ENCODE measurements around the gene HEXIM1.

DNA sequence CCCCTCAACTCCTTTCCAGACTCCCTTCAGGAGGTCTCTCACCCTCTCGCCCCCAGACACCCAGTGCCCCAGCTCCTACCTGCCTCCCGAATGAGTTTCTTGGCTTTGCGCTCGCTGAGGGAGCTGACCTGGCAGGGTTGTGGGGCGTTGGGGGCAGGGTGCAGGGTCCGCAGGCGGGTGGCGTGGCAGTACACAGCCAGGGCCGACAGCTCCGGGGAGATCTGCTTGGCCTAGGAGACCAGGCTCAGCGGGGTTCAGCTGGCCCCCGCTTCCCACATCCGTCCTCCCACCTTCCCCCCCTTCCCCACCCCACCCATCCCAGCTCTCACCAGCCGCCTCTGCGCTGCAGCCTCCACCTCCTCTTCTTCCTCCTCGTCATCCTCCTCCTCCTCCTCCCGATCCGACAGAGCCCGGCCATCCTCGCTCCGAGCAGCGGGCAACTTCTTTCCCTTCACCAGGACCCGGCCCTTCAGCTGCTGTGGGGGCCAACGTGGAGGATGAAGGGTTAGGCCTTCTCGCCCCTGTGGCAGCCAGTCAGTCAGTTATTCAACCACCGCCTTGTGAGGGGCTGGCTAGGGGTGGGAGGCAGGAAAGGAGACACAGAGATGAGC lies 33.2 kb upstream of the HEXIM1 start:
- TF ChIP-seq, protein P1, sequence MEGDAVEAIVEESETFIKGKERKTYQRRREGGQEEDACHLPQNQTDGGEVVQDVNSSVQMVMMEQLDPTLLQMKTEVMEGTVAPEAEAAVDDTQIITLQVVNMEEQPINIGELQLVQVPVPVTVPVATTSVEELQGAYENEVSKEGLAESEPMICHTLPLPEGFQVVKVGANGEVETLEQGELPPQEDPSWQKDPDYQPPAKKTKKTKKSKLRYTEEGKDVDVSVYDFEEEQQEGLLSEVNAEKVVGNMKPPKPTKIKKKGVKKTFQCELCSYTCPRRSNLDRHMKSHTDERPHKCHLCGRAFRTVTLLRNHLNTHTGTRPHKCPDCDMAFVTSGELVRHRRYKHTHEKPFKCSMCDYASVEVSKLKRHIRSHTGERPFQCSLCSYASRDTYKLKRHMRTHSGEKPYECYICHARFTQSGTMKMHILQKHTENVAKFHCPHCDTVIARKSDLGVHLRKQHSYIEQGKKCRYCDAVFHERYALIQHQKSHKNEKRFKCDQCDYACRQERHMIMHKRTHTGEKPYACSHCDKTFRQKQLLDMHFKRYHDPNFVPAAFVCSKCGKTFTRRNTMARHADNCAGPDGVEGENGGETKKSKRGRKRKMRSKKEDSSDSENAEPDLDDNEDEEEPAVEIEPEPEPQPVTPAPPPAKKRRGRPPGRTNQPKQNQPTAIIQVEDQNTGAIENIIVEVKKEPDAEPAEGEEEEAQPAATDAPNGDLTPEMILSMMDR (IDR thresholded peaks at IDR 0.05) = no peak
- TF ChIP-seq ZFX (IDR thresholded peaks at IDR 0.05; ENCODE audit: borderline replicate concordance) = no peak

Measured in 22Rv1 (cell line).